Liver (tissue), 9 donors: ENCODE measurements around the gene KAZN. TPM values are rescaled to one million over a fixed set of nuclear protein-coding genes. Genes with fewer than 3 reads are reported as not detected.

ENCODE experiments used
- DNase-seq: peaks from one replicate; pipeline ENCODE4 v3.0.0-alpha.2; 2017; ENCODE audit warnings: low spot score
- H3K27ac ChIP-seq, 2 donors: one replicate each; pipeline ENCODE4 v1.7.0; 2013; ENCODE audit warnings: inconsistent platforms in 2 of 2, low read length in 2 of 2, control low read depth in 1 of 2, low read depth in 1 of 2, mild to moderate bottlenecking in 1 of 2
- H3K27me3 ChIP-seq, 4 donors: one replicate each; pipeline versions ENCODE4 v1.6.1 to v1.7.0; 2013; ENCODE audit warnings: low read length in 3 of 4, inconsistent platforms in 1 of 4, mild to moderate bottlenecking in 1 of 4, moderate library complexity in 1 of 4; ENCODE audit not compliant: control insufficient read depth in 4 of 4, insufficient read depth in 4 of 4
- H3K36me3 ChIP-seq, 4 donors: one replicate each; pipeline versions ENCODE4 v1.6.1 to v1.7.0; 2013; ENCODE audit warnings: low read length in 3 of 4, mild to moderate bottlenecking in 3 of 4, low read depth in 1 of 4, moderate library complexity in 1 of 4; ENCODE audit not compliant: control insufficient read depth in 4 of 4, insufficient read depth in 3 of 4
- H3K4me1 ChIP-seq, 4 donors: one replicate each; pipeline versions ENCODE4 v1.6.1 to v1.7.0; 2013; ENCODE audit warnings: low read length in 3 of 4, mild to moderate bottlenecking in 3 of 4, moderate library complexity in 1 of 4; ENCODE audit not compliant: control insufficient read depth in 4 of 4, insufficient read depth in 4 of 4
- H3K4me3 ChIP-seq, 3 donors: one replicate each; pipeline versions ENCODE4 v1.6.1 to v1.7.0; 2013; ENCODE audit warnings: low read length in 3 of 3, control low read depth in 1 of 3, low read depth in 1 of 3, mild to moderate bottlenecking in 1 of 3
- H3K9ac ChIP-seq, 2 donors: one replicate each; pipeline ENCODE4 v1.7.0; 2013; ENCODE audit warnings: low read length in 2 of 2, mild to moderate bottlenecking in 2 of 2, moderate library complexity in 2 of 2, control low read depth in 1 of 2, low read depth in 1 of 2
- H3K9me3 ChIP-seq, 4 donors: one replicate each; pipeline versions ENCODE4 v1.6.1 to v1.7.0; 2013; ENCODE audit warnings: low read length in 3 of 4; ENCODE audit not compliant: control insufficient read depth in 4 of 4
- EGR1 ChIP-seq, 2 donors: IDR thresholded peaks; 2 replicates each; pipeline ENCODE4 v1.6.1; 2016 to 2018; ENCODE audit warnings: antibody characterized with exemption in 2 of 2, low read depth in 2 of 2
- FOXA2 ChIP-seq: IDR thresholded peaks from 2 replicates; pipeline ENCODE4 v1.6.1; 2016; ENCODE audit warnings: antibody characterized with exemption
- GABPA ChIP-seq, 2 donors: IDR thresholded peaks in 1 of 2; conservative IDR thresholded peaks in 1 of 2; 2 replicates each; pipeline ENCODE4 v1.6.1; 2016; ENCODE audit warnings: antibody characterized with exemption in 2 of 2, mild to moderate bottlenecking in 1 of 2, moderate library complexity in 1 of 2
- HNF4A ChIP-seq, 2 donors: conservative IDR thresholded peaks; 2 replicates each; pipeline ENCODE4 v1.6.1; 2016; ENCODE audit warnings: antibody characterized with exemption in 2 of 2, mild to moderate bottlenecking in 2 of 2
- HNF4G ChIP-seq: IDR thresholded peaks from 2 replicates; pipeline ENCODE4 v1.6.1; 2016; ENCODE audit warnings: antibody characterized with exemption
- JUND ChIP-seq, 2 donors: IDR thresholded peaks; 2 replicates each; pipeline ENCODE4 v1.6.1; 2016; ENCODE audit warnings: antibody characterized with exemption in 2 of 2
- NR2F2 ChIP-seq: IDR thresholded peaks from 2 replicates; pipeline ENCODE4 v1.6.1; 2016; ENCODE audit warnings: antibody characterized with exemption
- RAD21 ChIP-seq, 2 donors: IDR thresholded peaks; 2 replicates each; pipeline ENCODE4 v1.6.1; 2016; ENCODE audit warnings: antibody characterized with exemption in 2 of 2, mild to moderate bottlenecking in 2 of 2
- RXRA ChIP-seq, 2 donors: IDR thresholded peaks; 2 replicates each; pipeline ENCODE4 v1.6.1; 2017 to 2018; ENCODE audit warnings: antibody characterized with exemption in 2 of 2, mild to moderate bottlenecking in 1 of 2
- SP1 ChIP-seq: IDR thresholded peaks from 2 replicates; pipeline ENCODE4 v1.6.1; 2018; ENCODE audit warnings: antibody characterized with exemption, mild to moderate bottlenecking
- TAF1 ChIP-seq: conservative IDR thresholded peaks from 2 replicates; pipeline ENCODE4 v1.6.1; 2016; ENCODE audit warnings: antibody characterized with exemption, mild to moderate bottlenecking
- YY1 ChIP-seq: IDR thresholded peaks from 2 replicates; pipeline ENCODE4 v1.6.1; 2016; ENCODE audit warnings: antibody characterized with exemption, mild to moderate bottlenecking
- WGBS: extraction: QIAGEN DNeasy Blood & Tissue Kit; methylation state at CpG from one replicate; pipeline ENCODE4 v1.1.7; 2013; 5-methylcytosine and 5-hydroxymethylcytosine counted together
- polyA plus RNA-seq, 2 donors: library from polyadenylated mRNA; stranded (reverse) in 1 of 2; unstranded in 1 of 2; fragments of 200-250 nt in 1 of 2; fragments of >200 nt in 1 of 2; fragmentation: Nextera tagmentation in 1 of 2; extraction: Ambion mirVana in 1 of 2; gene quantifications; one replicate each; pipeline versions ENCODE4 v1.2.1 to v1.2.3, GENCODE V29; 2013 to 2015
- total RNA-seq, 2 donors: library from RNA; depleted of rRNA; stranded (reverse); fragments of >200 nt; gene quantifications; one replicate each; pipeline ENCODE4 v1.2.3, GENCODE V29; 2014
- TF ChIP-seq, protein P1 (sequence below): IDR thresholded peaks from 2 replicates; pipeline ENCODE4 v1.6.1; 2016; ENCODE audit warnings: antibody characterized with exemption, mild to moderate bottlenecking
- TF ChIP-seq, protein P2 (sequence below): IDR thresholded peaks from 2 replicates; pipeline ENCODE4 v1.6.1; 2016; ENCODE audit warnings: antibody characterized with exemption
- TF ChIP-seq, protein P3 (sequence below): IDR thresholded peaks from 2 replicates; pipeline ENCODE4 v1.6.1; 2016; ENCODE audit warnings: antibody characterized with exemption
- TF ChIP-seq, protein P4 (sequence below): fragments of 150-350 bp; IDR thresholded peaks from 2 replicates; pipeline ENCODE4 v1.5.1; 2017; ENCODE audit warnings: improper control_type of control experiment, low read depth, low read length; ENCODE audit not compliant: missing input control
- donor health status: healthy.
- donor health status: healthy.
- donor health status: healthy.
- donor health status: healthy.
- donor health status: healthy.

Gene KAZN
- total and polyA plus RNA-seq, 4 donors = 1.9 to 6.9 (median 2.4) TPM

DNA sequence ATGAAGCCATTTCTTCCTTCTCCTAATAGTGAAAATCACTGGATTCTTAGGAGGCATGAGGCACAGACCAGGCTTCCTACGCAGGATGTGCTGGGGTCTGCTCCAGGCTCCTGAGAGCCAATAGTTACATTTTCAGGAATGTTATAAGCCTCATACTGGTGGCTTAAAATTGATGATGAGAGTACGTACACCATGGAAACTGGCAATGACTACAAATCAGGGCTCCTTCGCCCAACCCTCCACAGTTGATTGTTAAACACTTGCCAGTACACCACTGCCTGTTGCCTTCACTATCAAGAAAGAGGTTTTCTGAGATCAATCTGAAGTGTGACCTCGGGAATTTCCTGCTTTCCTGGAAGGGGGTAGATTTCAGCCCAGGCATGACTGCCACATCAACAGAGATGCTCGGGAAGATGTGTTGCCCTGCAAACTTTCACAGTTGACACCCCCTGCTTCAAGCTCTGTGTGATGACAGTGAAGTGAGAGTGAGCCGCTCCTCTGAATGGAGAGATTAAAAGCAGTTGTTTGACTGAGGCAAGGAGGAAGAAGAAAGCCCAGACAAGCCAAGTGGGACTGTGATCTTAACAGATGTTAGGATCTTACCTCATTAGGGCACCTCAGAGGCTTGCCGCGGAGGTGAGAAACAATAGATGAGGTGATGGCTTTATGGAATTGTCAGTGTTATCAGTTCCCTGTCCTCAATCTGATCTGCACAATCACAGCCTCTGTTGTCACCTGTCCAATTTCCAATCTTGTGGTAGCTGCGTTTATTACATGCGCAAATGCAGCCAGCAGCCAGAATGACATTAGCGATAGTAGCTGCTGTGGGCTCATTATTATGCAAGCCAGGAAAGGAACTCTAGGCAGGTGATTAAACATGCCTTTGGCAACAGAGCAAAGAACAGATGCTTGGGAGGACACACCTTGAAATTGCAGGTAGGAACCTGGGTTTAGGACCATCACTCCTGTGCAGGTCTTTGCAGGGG lies 277.3 kb downstream of the KAZN start:
- H3K27me3 ChIP-seq = no peaks in the 10 kb centered on the region
- DNase-seq = no peak
- H3K36me3 ChIP-seq = no peaks in the 10 kb centered on the region
- no peaks in the 10 kb centered on the region for H3K9me3 ChIP-seq
- H3K27ac ChIP-seq = no peak overlapping the region
- H3K9ac ChIP-seq = no peak overlapping the region
- no peaks in the 10 kb centered on the region for H3K4me1 ChIP-seq
- WGBS = 35% methylated on average over 11 of the region's 11 CpGs
- no peak overlapping the region for H3K4me3 ChIP-seq
- TF ChIP-seq, protein P1, sequence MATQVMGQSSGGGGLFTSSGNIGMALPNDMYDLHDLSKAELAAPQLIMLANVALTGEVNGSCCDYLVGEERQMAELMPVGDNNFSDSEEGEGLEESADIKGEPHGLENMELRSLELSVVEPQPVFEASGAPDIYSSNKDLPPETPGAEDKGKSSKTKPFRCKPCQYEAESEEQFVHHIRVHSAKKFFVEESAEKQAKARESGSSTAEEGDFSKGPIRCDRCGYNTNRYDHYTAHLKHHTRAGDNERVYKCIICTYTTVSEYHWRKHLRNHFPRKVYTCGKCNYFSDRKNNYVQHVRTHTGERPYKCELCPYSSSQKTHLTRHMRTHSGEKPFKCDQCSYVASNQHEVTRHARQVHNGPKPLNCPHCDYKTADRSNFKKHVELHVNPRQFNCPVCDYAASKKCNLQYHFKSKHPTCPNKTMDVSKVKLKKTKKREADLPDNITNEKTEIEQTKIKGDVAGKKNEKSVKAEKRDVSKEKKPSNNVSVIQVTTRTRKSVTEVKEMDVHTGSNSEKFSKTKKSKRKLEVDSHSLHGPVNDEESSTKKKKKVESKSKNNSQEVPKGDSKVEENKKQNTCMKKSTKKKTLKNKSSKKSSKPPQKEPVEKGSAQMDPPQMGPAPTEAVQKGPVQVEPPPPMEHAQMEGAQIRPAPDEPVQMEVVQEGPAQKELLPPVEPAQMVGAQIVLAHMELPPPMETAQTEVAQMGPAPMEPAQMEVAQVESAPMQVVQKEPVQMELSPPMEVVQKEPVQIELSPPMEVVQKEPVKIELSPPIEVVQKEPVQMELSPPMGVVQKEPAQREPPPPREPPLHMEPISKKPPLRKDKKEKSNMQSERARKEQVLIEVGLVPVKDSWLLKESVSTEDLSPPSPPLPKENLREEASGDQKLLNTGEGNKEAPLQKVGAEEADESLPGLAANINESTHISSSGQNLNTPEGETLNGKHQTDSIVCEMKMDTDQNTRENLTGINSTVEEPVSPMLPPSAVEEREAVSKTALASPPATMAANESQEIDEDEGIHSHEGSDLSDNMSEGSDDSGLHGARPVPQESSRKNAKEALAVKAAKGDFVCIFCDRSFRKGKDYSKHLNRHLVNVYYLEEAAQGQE = no peak
- TF ChIP-seq, protein P2, sequence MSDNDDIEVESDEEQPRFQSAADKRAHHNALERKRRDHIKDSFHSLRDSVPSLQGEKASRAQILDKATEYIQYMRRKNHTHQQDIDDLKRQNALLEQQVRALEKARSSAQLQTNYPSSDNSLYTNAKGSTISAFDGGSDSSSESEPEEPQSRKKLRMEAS = no peak
- TF ChIP-seq HNF4G (no peak), NR2F2 (no peak), RAD21 (IDR thresholded peaks at IDR 0.05) (no peak), YY1 (no peak), RXRA (IDR thresholded peaks at IDR 0.05) (no peak), HNF4A (conservative IDR thresholded peaks at IDR 0.05) (no peak), FOXA2 (no peak), SP1 (no peak), JUND (IDR thresholded peaks at IDR 0.05) (no peak), EGR1 (IDR thresholded peaks at IDR 0.05; ENCODE audit: low read depth in 2 of 2) (no peak), GABPA (IDR thresholded peaks at IDR 0.05 in 1 of 2, conservative IDR thresholded peaks at IDR 0.05 in 1 of 2) (no peak), TAF1 (no peak)
- TF ChIP-seq, protein P3, sequence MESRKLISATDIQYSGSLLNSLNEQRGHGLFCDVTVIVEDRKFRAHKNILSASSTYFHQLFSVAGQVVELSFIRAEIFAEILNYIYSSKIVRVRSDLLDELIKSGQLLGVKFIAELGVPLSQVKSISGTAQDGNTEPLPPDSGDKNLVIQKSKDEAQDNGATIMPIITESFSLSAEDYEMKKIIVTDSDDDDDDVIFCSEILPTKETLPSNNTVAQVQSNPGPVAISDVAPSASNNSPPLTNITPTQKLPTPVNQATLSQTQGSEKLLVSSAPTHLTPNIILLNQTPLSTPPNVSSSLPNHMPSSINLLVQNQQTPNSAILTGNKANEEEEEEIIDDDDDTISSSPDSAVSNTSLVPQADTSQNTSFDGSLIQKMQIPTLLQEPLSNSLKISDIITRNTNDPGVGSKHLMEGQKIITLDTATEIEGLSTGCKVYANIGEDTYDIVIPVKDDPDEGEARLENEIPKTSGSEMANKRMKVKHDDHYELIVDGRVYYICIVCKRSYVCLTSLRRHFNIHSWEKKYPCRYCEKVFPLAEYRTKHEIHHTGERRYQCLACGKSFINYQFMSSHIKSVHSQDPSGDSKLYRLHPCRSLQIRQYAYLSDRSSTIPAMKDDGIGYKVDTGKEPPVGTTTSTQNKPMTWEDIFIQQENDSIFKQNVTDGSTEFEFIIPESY = no peak
- TF ChIP-seq, protein P4, sequence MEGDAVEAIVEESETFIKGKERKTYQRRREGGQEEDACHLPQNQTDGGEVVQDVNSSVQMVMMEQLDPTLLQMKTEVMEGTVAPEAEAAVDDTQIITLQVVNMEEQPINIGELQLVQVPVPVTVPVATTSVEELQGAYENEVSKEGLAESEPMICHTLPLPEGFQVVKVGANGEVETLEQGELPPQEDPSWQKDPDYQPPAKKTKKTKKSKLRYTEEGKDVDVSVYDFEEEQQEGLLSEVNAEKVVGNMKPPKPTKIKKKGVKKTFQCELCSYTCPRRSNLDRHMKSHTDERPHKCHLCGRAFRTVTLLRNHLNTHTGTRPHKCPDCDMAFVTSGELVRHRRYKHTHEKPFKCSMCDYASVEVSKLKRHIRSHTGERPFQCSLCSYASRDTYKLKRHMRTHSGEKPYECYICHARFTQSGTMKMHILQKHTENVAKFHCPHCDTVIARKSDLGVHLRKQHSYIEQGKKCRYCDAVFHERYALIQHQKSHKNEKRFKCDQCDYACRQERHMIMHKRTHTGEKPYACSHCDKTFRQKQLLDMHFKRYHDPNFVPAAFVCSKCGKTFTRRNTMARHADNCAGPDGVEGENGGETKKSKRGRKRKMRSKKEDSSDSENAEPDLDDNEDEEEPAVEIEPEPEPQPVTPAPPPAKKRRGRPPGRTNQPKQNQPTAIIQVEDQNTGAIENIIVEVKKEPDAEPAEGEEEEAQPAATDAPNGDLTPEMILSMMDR = no peak
